NCI-H128 (cell line): Measurements from ENCODE around the gene KIF5C.

Source experiments
- DNase-seq: peaks from one replicate; lab custom pipeline; 2025; ENCODE audit not compliant: unreplicated experiment; lab: John Stamatoyannopoulos, UW

KIF5C gene

GRCh38 chr2:149068225-149068995, 193.4 kb downstream of the KIF5C start:
- DNase-seq: no peak

DNA sequence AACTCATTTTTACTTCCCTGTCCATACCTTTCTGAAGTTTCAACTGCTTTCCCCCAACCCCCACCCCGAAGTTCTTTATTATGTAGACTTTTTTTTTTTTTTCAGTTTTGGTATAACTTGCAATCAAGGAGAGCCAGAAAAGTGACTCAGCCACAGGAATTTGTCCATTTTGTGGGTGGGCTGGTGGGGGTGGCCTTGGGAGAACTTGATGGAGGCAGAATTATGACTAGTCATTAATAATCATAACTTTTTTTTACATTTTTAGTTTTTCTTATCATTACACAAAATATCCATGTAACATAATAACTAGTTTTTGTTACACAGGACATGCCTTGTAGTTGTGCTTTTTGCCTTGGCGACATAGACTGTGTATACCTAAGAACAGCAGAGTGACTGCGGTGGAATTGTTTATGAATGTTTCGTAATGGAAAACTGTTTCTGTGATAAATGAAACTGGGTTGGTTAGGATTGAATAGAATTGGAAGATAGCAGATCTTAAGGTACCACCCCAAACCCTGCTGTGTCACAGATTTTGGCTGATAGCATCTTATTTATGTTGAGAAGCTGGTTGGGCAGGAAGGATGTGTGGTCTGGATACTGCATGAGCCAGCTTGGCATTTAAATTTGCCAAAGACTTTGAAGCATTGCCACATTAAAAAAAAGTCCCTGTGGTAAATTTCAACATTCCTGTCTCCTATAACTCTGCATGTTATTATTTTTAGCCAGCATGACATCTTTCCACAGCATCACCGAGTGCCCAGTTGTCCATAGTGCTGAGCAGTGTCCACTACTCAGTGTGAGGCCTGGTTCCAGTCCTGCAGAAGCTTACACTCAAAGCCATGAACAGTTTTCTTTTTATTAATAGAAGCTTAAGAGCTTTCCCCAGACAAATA, 194.2 kb downstream of the KIF5C start:
- DNase-seq: no peak

DNA sequence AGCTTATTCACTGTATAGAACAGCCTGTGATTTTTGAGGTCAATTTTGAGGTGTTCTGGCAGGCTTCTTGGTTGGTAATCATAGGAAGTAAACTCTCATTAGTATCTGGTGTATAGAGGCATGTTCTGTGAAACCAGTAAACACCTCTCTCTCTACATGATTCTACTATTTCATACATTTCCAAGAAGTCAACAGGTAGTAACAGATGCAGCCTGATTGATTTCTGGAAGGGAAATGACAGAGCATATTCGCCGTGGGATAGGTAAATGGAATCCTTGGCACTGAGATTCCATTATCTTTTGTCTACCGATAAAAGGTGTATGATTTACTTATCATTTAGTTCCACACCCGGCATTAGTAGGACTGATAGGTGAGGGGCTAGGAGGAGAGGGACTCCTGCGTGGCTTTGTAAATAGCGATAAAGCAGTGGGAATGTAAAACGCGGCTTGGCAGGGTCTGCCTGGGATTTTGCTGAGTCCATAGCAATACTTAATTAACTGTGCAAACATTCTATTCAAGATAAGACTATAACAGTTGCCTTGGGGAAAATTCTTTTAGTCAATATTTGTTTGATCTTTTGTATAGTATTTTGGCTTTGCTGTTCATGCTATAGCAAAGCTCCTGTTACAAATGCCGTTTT, 195.8 kb downstream of the KIF5C start:
- DNase-seq: no peak

DNA sequence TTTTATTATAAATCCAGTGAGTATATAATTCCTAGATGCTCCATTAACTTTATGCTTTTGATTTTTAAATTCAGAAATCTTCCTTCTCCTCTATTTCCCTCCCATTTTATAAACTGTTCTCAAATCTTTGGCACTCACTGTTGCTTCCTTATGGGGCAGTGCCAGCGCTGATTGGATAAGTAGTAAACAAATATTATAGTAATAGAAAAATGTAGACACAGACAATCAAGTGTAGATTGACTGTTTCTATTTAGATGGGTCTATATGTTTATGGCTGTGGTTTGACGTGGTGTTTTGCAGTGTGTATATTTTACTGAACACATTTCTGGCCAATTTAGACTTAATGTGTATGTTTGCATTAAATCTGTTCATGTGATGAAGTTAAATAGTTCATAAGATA, 200.1 kb downstream of the KIF5C start:
- DNase-seq: no peak

DNA sequence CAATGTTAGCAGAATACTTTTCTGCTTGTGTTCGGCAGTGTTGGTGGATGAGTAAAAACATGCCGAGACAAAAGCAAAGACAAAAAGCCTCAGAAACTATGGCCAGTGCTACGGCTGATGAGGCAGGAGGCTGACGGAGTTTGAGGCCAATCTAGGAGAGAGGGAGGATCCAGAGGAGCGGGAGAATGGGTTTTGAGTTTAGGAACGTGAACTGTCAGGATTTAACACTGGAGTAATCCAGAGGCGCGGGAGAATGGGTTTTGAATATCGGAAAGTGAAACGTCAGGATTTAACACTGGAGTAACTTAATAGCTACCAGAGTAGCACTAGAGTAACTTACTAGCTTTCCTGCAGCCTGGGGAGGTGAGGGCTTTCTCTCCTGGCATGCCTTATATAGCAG, 200.8 kb downstream of the KIF5C start:
- DNase-seq: no peak
